HG03159 (cell line): ENCODE measurements around the gene CACNA2D3.
"Not testable (repeated sequence)": the region's sequence is repeated elsewhere in the genome, so short reads cannot be mapped to it uniquely, and the experiment has no call there.

Experiments used
- ATAC-seq: cut with Tn5 transposase; IDR thresholded peaks from one replicate; pipeline ENCODE4 v1.9.1; 2021; ENCODE audit warnings: mild to moderate bottlenecking, moderate library complexity; ENCODE audit not compliant: unreplicated experiment

Gene CACNA2D3

GRCh38 chr3:55085231-55085630 is 962.9 kb downstream of the CACNA2D3 start:
- ATAC-seq, result no peak

DNA sequence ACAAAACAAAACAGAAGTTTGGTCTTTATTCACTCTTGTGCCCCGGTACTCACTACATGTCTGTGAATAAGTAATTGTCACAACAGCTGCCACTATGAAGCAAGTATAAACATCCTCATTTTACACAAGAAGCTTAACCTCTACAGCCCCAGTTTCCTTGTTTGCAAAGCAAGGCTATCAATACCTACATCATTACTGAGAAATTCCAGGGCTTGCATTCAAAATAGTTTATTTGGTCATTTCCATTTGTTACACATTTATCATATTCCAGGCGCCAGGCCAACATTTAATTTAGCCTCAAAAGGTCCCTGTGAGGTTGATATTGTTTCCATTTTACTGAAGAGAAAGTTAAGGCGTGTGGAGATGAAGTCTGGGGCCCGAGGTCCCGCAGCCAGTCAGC is 966.9 kb downstream of the CACNA2D3 start:
- ATAC-seq, result no peak

GRCh38 chr3:55090291-55090690 is 967.9 kb downstream of the CACNA2D3 start:
- ATAC-seq, result no peak

DNA sequence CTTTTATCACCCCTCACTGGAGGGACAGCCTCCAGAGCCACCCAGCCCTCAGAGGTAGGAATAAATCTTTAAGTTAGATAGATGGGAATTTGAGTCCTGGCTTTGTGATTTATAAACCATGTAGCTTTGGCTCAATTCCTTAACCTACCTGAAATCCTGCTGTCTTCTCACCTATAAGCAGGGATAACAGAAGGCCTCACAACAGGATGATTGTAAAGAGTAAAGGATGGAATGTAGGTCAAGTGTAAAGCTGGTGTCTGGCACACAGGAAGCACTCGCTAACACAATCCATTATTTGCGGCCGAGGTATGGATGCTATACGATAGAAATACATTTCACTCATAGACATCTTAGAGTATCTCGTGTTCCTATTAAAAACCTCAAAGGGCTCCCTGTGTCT is 968.4 kb downstream of the CACNA2D3 start:
- no peak for ATAC-seq

GRCh38 chr3:55091381-55092225 is 969.3 kb downstream of the CACNA2D3 start:
- no peak for ATAC-seq

DNA sequence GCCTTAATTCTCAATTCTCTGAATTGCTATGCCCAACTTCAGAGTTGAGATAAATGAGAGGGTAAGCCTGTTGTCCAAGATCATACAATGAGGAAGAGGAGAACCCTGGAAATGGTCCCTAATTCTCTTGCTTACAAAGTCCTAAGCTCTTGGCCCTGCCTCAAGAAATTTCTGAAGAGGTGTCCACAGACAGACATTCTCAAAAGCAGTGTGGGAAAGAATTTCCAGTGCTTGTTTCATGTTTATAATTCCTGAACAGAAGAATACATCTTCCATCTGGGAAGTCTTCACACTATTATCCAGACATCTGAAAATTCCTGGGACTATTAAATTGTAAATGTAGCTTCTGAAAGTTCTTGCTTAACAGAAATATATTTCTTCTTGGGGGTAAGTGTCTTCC is 972.3 kb downstream of the CACNA2D3 start:
- no peak for ATAC-seq

- no peak for ATAC-seq
Observed at GRCh38 chr3:55097441-55097840, 975.1 kb downstream of the CACNA2D3 start.

DNA sequence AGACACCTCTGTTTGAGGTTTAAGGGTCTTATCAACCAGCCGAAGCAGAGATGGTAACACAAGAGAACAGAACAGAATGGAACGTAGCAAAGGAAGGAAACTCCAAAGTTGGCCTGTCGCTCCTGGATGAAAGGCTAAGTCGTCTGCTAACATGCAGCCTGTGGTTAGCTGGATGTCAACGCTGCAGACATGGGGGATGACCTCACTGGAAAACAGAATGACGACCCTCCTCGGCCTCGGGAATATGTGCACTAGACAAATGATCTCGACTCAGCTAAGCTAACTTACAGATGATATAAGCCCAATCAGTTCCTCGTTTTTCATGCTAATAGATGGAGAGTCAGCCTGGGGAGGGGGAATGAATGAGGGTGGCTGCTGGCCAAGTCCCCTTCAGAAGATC is 983.3 kb downstream of the CACNA2D3 start:
- no peak for ATAC-seq

DNA sequence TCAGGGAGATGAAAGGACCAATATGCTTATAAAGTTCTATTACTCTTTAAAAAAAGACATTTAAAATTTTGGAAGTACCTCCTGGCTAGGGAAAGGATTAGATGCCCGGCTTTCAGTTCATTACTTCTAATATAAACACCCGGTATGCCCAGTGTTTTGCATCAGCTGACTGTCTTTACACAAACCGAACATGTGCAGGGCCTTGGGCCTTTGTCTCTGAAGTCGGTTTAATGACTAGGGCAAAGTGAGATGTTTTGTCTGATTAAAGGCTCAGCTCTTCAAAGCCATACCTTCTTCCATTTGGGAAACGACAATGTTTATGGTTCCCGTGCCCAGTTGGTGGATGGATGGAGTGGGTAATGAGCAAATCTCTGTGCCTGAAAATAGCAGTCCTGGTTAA is 984.8 kb downstream of the CACNA2D3 start:
- no peak for ATAC-seq

DNA sequence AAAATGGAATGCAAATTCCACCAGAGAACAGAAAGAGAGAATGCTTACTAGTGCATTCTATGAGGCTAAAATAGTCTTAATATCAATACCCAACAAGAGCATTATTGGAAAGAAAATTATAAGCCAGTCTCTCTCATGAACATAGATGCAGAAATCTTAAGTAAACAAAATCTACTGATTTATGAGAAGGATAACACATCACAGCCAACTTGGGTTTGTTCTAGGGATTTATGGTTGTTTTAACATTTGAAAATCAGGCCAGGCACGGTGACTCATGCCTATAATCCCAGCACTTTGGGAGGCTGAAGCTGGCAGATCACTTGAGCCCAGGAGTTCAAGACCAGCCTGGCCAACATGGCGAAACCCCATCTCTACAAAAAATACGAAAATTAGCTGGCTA is 989.6 kb downstream of the CACNA2D3 start:
- not testable (repeated sequence) for ATAC-seq

DNA sequence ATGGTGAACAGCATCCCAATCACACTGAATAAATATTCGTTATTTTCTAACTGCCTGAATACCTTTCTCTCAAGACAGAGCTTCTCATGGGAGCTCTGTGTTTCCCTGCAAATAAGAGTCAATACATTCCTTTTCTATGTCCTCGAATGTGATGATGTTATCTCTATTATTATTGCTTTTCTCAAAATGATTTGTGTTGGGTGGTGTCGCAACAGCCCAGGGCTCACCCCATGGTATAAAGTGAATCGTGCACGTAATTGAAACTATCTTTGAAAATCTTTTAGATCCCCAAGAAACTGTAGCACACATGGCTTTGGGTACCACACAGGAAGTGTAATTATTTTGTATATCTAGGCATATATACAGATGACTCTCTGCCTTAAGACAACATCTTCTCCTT is 996.1 kb downstream of the CACNA2D3 start:
- no peak for ATAC-seq

- ATAC-seq, result no peak
Observed at GRCh38 chr3:55119268-55119667, 996.9 kb downstream of the CACNA2D3 start.

- ATAC-seq, result no peak
Observed at GRCh38 chr3:55122312-55122711, 1000.0 kb downstream of the CACNA2D3 start.
